ENCODE data around the gene TRPM4. TPM values are rescaled to one million over a fixed set of nuclear protein-coding genes. Genes with fewer than 3 reads are reported as not detected.

Gene TRPM4
- total and polyA plus RNA-seq, 2 of the 13 experiments (the other 11 are each of a cell fraction or from before 2014, with no cell fraction given) = 1.9 to 4.3 TPM

- TF ChIP-seq ZFP37 (CRISPR knock-in tag; IDR thresholded peaks at IDR 0.05; ENCODE audit: borderline replicate concordance) = 0 out of 2 replicates have a peak, but pooled peaks have one; percentile 34
- peak; percentile 58; the same call in 1 of the 2 replicates for TF ChIP-seq ERF (CRISPR knock-in tag; IDR thresholded peaks at IDR 0.05)
- peak; percentile 85 for TF ChIP-seq SP5 (CRISPR knock-in tag; IDR thresholded peaks at IDR 0.05; ENCODE audit: borderline replicate concordance, low read depth)
- TF ChIP-seq PATZ1 (CRISPR knock-in tag; IDR thresholded peaks at IDR 0.05) = peak; percentile 96
- TF ChIP-seq, protein P1, sequence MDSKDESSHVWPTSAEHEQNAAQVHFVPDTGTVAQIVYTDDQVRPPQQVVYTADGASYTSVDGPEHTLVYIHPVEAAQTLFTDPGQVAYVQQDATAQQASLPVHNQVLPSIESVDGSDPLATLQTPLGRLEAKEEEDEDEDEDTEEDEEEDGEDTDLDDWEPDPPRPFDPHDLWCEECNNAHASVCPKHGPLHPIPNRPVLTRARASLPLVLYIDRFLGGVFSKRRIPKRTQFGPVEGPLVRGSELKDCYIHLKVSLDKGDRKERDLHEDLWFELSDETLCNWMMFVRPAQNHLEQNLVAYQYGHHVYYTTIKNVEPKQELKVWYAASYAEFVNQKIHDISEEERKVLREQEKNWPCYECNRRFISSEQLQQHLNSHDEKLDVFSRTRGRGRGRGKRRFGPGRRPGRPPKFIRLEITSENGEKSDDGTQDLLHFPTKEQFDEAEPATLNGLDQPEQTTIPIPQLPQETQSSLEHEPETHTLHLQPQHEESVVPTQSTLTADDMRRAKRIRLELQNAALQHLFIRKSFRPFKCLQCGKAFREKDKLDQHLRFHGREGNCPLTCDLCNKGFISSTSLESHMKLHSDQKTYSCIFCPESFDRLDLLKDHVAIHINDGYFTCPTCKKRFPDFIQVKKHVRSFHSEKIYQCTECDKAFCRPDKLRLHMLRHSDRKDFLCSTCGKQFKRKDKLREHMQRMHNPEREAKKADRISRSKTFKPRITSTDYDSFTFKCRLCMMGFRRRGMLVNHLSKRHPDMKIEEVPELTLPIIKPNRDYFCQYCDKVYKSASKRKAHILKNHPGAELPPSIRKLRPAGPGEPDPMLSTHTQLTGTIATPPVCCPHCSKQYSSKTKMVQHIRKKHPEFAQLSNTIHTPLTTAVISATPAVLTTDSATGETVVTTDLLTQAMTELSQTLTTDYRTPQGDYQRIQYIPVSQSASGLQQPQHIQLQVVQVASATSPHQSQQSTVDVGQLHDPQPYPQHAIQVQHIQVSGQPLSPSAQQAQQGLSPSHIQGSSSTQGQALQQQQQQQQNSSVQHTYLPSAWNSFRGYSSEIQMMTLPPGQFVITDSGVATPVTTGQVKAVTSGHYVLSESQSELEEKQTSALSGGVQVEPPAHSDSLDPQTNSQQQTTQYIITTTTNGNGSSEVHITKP (CRISPR knock-in tag; IDR thresholded peaks at IDR 0.05; ENCODE audit: low read depth) = peak; percentile 82; the same call in 1 of the 2 replicates
- peak; percentile 56 for TF ChIP-seq PAXIP1 (CRISPR knock-in tag; conservative IDR thresholded peaks at IDR 0.05)
- 0 out of 2 replicates have a peak, but pooled peaks have one; percentile 34 for TF ChIP-seq ZSCAN21 (CRISPR knock-in tag; IDR thresholded peaks at IDR 0.05; ENCODE audit: borderline replicate concordance)
- peak; percentile 33 to 63; a peak in 1 of 4 replicates for TF ChIP-seq POLR2A (IDR thresholded peaks at IDR 0.05; ENCODE audit: insufficient read depth in 1 of 2, low read depth in 2 of 2, low read length in 2 of 2)
- no peak for TF ChIP-seq PHB2 (IDR thresholded peaks at IDR 0.05; ENCODE audit: partially characterized antibody)
- TF ChIP-seq RXRB (CRISPR knock-in tag; IDR thresholded peaks at IDR 0.05; ENCODE audit: borderline replicate concordance) = peak; percentile 50; the same call in 1 of the 2 replicates
- peak; percentile 57; the same call in 1 of the 2 replicates for TF ChIP-seq ZNF281 (CRISPR knock-in tag; IDR thresholded peaks at IDR 0.05; ENCODE audit: borderline replicate concordance)
- peak; percentile 68; the same call in 1 of the 2 replicates for TF ChIP-seq ZNF788 (CRISPR knock-in tag; IDR thresholded peaks at IDR 0.05; ENCODE audit: borderline replicate concordance)
- TF ChIP-seq, protein P2, sequence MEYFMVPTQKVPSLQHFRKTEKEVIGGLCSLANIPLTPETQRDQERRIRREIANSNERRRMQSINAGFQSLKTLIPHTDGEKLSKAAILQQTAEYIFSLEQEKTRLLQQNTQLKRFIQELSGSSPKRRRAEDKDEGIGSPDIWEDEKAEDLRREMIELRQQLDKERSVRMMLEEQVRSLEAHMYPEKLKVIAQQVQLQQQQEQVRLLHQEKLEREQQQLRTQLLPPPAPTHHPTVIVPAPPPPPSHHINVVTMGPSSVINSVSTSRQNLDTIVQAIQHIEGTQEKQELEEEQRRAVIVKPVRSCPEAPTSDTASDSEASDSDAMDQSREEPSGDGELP (IDR thresholded peaks at IDR 0.05; ENCODE audit: borderline replicate concordance, low read depth) = 0 out of 2 replicates have a peak, but pooled peaks have one; percentile 16
- TF ChIP-seq ZNF17 (CRISPR knock-in tag; IDR thresholded peaks at IDR 0.05) = no peak
Observed at GRCh38 chr19:49155005-49155819, 2.4 kb upstream of the TRPM4 start, which contains the start of gene HRC (continued).

Measured in HepG2 (cell line).